HG03135 (cell line): ENCODE measurements around the gene SAMD4B.
"Not testable (repeated sequence)": the region's sequence is repeated elsewhere in the genome, so short reads cannot be mapped to it uniquely, and the experiment has no call there.

Experiments used
- ATAC-seq: cut with Tn5 transposase; IDR thresholded peaks from one replicate; pipeline ENCODE4 v1.9.1; 2021; ENCODE audit warnings: mild to moderate bottlenecking, moderate library complexity; ENCODE audit not compliant: unreplicated experiment

The SAMD4B gene

DNA sequence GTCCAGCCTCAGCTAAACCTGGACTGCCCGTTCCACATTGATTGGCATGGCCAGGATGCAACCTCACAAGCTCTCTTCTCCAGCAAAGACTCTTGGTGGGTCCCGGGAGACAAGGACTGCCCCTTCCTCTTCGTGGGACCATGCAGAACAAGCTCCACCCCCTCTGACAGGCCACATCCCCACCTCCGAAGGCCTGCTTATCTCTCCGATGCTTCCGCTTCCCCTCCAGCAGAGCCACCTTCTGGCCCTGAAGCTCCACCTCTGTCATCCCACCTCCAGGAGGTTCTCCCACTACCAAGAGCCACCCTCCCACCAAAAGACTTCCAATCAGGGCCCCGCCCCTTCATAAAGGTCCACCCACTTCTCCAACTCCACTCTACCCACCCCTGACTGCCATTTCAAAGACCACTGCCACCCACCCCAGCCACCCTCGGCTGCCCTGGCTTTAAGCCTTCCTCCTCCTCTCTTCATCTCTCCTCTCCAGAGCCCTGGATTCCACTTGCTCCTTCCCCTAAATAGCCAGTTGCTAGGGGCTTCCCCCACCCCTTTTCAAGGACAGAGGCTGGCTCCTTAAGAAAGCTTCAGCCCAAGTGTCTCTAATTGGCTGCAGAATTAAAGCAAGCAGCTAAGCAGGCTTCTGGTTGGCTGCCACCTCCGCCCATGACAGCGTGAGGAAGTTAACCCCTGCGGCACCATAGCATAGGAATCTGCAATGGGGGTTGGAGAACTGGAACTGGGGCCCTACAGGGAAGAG lies 31.5 kb upstream of the SAMD4B start:
- no peak for ATAC-seq

DNA sequence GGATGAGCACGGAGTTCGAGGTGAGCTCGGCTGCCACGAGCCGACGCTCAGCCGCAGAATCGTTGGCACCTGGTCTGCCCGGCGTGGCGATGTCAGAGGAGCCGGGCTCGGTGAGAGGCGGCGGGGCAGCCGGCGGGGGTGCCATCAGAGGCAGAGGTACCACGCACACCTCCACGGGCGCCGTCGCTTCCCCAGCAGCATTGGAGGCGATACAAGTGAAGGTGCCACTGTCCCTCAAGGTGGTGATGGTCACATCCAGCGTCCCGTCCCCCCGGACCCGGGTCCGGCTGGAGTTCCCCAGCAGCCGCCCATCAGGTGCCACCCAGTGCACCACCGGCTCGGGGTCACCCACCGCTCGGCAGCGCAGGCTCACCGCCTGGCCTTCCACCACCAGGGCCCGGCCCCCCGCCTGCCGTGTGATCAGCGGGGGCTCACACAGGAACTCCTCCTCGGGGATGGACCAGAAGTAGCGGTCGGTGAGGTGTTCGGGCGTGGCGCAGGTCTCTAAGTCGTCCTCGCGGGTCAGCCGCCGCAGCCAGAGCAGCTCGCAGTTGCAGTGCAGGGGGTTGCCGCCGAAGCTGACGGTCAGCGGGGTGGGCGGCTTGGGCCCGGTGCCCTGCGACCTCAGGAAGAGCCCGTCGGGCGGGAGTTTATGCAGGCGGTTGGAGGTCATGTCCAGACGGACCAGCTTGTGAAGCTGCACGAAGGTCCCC lies 28.0 kb upstream of the SAMD4B start:
- no peak for ATAC-seq

DNA sequence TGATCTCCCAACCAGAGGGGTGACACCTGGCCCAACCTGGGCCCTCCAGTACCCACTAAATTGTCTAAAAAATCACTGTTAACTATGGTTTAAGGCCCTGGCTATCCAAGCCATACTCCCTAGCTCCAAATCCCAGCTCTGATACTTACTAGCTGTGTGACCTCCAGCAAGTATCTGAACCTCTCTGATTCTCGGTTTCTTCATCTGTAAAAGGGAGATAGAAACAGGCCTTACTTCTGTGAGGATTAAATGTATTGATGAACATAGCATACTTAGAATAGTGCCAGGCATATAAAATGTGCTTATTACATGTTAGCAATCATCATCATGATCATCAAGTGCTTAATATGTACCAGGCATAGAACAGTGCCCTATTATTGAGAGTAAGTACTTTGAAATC lies 26.3 kb upstream of the SAMD4B start:
- no peak for ATAC-seq

DNA sequence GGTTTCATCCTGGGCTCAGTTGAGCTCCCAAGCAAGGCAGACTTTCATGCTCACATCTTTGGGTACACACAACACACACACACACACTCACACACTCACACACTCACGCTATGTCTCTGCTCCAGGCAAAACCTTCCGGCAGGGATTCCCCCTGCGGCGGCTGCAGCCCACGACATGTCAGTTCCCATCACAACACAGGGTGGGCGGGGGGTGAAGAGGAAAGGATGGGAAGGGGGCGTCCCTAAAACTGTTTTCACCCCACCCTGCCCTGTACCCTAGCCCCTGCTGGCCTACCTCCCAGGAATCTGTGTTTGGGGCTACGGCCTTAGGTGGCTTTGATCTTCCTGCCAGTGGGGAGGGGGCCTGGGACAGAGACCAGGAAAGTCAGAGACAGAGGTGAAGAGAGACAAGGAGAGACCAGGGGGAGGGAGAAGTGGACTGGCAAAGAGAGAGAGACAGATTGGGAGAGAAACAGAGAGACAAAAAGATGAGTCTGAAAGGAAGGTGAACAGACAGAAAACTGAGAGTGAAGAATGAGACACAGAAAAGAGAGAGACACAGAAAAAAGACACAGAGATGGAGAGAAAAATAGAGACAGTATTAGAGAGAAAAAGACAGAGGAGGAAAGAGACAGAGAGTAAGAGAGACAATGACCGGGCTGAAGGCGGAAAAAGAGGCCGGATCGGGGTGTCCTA lies 25.4 kb upstream of the SAMD4B start:
- ATAC-seq, result no peak

DNA sequence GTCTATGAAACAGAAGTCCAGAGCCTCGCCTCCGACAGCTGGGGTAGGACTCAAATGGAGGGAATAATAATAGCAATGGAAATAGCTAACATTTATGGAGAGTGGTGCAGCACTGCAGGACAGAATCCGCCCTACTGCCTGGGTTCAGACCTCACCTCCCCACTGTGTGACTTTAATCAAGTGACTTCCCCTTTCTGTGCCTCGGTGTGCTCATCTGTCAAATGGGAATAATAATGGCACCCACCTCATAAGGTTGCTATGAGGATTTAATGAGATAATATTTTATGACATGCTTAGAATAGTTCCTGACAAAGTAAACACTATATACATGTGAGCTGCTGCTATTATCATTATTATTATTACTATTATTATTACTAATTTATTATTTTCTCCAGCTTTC lies 24.7 kb upstream of the SAMD4B start:
- no peak for ATAC-seq

DNA sequence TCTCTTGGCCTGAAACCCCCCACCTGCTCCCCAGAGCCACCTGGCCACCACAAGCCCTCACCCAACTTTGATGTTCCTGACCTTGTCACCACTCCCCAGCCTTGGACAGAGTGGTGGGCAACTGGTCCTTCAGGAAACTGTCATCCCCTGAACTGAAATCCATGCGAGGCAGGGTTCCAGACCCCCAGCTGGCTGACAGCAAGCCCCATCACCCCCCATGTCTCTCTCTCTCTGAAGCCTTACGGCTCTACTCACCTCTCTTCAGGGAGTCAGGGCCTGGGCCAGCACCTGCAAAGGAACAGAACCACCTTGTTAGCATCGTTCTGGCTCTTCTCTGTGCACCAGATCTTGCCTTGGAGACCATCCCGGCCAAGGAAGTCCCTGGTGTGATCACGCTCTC lies 24.1 kb upstream of the SAMD4B start:
- ATAC-seq, result no peak

DNA sequence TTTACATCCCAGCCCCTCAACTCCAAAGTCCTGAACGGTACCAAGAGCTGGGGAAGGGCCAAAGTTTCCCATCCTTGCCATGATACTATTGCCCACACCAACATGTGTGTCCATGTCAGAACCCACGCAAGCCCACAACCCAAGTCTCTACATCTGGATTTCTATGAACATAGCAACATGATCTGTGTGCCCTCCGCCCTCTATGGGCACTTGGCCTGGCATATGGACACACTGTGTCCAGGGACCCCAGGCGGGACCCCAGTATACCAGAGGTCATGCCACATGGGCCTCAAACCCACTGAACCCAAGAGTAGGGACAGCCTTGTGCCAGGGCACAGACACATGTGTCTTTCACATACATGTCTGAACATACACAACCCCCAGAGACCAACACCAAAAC lies 23.5 kb upstream of the SAMD4B start:
- ATAC-seq, result no peak

DNA sequence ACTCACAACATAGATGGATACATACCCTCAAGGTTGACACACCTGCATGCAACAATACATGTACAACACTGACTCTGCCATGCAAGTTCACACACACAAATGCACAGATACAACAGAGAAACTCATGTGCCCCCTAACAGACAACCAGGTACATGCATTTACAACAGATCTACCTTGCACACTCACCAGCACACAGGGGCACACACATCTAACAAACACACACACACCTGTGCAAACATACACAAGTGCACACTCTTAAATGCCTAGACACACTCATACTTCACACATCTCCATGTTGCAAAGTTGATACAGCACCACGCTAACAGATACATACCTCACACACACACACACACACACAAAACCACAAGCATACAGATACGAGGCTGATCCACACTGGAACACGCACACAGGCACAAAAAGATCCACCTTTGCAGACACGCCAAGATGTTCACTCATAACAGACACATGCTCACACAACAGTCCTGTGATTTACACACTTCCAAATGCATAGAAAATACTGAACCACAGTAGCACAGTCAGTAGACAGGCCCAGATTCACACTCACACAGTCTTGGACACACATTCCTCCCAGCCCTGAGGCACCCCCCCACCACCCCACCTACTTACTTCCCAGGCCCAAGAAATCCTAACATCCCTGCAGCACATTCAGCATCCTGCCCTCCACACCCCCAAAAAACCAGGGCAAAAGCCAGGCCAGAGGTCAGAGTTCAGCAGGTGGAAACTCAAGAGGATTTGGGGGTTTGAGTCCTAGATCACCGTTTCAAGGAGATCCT lies 22.9 kb upstream of the SAMD4B start:
- no peak for ATAC-seq

DNA sequence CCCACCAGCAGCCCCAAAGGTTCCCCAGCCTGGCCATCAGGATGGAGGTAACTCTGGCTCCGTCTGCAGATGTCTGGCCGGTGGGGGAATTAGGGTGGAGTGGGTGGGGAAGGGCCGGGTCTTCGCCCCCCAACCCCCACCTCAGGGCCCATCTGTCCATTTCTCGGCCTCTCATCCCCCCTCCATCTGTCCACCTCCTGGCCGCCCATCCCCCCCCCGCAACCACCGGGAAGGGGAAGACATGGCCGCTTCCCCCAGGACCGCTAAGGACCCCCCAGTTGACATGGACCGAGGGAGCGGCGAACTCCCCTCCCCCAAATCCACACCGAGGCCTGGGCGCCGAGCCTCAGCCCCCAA lies 22.4 kb upstream of the SAMD4B start:
- ATAC-seq, result no peak

DNA sequence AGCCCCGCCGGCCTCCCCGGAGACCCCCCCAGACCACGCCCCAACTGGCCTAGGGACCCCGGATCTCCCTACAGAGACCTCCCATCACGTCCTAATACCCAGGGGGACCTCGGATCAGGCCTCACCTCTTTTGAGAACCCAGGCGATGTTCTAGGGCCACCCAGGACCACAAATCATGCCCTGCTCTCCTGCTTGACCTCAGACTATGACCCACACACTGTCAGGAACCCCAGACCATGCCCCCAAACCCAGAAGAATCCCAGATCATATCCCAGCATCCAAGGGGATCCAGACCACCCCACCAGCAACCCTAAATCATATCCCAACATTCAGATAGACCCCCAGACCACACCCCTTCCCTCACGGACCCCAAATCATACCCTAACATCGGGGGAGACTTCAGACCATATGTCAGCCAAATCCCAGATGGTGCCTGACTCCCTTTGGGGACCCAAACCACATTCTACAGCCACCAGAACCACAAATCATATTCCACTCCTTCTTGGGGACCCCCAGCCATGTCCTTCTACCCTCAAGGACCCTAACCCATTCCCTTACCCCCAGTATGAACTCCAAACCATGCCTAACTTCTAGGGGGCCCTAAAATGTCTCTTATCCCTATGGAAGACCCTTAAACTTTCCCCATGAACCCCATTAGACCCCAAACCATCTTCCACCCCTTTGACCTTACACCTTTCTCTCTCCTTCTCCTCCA lies 20.9 kb upstream of the SAMD4B start:
- ATAC-seq, result no peak

DNA sequence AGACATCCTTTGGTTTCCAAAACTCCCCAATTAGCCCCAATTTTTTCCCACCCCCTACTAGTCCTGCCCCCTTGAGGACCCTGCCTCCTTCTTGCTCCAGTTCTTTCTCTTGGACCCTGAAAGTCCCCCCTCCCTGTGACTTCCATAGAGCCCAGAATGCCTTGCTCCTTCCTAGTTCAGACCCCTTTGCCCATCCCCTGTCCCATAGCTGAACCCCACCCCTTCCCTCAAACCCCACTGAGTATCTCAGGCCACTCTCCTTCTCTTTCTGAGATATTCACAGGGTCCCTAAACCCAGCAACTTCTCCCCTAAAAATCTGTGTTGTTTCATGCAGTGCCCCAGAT lies 20.4 kb upstream of the SAMD4B start:
- no peak for ATAC-seq

DNA sequence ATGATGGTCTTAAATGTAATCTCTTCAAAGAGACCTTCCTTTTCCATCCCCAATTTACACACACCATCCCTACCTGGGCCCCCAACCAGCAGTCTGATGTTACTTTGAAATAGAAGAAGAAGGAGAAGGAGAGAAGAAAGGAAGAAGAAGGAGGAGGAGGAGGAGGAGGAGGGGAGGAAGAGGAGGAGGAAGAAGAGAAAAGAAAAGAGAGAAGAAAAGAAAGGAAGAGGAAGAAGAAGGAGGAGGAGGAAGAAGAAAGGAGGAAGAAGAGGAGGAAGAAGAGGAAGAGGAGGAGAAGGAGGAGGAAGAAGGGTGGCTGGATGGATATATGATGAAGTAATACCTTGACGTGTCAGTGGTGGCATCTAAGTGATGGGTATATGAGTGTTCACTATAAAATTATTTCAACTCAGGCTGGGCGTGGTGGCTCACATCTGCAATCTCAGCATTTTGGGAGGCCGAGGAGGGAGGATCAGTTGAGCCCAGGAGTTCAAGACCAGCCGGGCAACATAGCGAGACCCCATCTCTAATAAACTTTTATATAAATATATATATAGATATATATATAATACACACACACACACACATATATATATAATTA lies 17.9 kb upstream of the SAMD4B start:
- ATAC-seq, result no peak

DNA sequence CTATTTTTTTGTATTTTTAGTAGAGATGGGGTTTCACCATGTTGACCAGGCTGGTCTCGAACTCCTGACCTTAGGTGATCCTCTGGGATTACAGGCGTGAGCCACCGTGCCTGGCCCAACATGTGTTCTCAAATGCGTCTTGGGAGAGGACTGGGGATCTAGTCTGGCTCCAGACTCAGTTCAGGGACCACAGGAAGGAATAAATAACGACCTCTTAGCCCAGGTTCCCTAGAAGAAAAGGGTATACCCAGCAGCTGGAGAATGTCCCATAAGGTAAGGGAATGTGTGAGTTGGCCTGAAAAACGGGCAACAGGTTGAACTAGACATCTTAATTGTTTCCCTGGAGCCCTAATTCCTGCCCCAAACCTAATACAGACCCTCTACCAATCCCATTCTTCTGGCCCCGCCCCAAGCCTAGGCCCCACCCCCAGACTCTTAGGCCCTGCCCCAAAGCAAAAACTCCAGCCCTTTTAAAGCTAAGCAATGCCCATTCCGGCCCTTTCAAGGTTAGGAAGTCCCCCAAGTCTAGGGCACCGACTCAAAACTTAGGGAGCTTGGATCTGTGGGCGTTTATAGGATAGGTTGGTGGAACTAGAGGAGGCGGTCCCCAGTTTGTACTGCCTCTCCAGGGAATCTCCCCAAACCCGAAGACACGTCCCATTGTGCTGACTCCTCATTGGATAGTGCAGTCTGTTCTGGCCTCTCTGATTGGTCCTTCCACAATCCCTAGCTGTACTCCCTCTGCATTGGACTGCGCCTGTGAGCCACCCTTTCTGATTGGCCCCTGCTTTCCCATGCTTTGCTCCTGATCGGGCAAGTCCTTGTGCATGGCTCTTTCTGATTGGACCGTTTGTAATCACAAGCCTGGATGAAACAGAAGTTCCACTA lies 16.2 kb upstream of the SAMD4B start:
- ATAC-seq, result no peak

DNA sequence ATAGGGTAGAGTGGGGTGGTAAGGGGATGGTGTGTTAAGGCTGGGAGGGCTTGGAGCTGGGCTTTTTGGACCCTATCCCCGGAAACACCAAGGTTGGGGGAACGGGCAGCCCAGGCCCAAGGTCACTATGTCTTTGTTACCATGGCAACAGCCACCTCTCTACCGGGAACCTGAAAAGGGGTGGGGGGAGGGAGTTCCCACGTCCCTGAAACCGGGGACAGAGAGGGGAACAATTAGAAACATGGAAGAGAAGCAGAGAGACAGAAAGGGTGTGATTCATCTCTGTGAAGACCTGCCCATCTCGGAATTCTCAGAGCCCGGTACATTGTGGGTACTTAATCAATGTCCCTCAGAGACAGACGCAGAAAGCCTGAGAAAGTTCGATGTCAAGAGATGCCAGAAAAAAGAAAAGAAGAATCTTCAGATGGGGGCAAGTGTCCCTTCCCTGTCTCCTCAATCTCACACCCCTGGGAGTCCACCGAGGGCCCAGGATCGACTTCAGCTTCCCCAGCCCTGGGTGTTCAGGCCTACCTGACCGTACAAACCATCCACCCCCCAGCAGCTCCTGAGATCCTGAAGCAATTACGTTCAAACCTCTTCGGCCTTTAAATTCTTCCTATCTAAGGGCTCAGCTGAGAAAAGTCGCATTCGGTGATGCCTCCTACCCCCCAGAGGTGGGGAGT lies 14.7 kb upstream of the SAMD4B start:
- no peak for ATAC-seq

DNA sequence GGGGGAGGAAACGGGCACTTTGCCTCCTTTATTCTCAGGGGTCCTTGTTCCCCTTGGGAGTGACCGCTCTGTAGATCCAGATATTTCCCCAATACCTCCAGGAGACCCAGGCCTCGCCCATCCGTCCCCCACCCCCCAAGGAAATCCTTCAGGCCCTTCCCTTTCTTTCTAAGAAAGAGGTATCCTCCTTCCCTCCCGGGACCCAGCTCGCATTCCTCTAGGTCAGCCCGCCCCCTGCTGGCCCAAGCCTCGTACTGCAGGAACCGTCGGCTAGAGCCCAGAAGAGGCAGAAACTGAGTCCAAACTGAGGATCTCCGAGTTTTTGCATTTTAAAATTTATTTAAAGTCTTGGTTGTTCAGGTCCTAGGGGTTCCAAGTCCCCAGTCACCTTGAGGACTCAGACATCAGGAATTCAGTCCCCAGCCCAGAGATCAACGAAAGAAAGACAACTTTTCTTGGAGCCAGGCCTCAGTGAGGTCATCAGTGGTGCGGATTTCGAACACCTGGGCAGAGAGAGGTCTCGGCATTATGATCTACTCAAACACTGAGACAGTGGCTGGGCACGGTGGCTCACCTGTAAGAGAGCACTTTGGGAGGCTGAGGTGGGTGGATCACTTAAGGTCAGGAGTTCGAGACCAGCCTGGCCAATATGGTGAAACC lies 14.0 kb upstream of the SAMD4B start:
- no peak for ATAC-seq

DNA sequence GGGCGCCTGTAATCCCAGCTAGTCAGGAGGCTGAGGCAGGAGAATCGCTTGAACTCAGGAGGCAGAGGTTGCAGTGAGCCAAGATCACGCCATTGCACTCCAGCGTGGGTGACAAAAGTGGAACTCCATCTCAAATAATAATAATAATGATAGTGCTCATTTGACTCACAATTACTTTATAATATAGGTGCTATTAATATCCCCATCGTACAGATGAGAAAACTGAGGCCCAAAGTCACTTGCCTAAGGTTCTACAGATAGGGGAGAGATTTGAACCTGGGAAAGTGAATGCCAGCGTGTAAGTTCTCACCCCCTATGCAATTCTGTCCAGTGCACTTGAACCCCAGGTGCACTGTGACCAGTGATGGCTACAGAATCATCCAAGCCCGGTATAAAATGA lies 12.3 kb upstream of the SAMD4B start:
- no peak for ATAC-seq

DNA sequence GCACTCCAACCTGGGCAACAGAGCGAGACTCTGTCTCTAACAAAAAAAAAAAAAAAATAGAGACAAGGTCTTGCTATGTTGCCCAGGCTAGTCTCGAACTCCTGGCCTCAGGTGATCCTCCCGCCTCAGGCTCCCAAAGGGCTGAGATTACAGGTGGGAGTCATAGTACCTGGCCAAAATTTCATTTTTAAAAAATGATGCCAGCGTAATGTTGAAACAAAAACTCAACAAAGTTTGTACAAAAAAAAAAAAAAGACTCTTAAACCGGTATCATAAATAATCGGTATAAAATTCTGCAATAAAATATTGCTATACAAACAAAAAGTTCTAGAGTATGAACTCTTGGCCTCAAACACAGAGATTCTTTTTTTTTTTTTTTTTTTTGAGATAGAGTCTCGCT lies 9.9 kb upstream of the SAMD4B start:
- ATAC-seq, result no peak

DNA sequence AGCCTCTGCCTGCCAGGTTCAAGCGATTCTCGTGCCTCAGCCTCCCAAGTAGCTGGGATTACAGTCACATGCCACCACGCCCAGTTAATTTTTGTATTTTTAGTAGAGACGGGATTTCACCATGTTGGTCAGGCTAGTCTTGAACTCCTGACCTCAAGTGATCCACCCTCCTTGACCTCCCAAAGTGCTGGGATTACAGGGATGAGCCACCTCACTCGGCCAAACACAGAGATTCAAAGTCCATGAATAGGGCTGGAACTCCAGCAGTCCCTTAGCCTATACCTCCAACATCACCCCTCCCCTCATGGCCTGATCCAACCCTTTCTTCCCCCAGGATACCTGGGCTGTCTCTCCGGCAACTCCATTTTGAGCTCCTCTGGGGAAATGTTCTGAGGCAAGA lies 9.5 kb upstream of the SAMD4B start:
- not testable (repeated sequence) for ATAC-seq
